Glomerular visceral epithelial cell (primary cell): Measurements from ENCODE around the gene EFNA1.
"Not testable (repeated sequence)": the region's sequence is repeated elsewhere in the genome, so short reads cannot be mapped to it uniquely, and the experiment has no call there.

Experiments used
- DNase-seq: peaks from one replicate; pipeline ENCODE4 v3.0.0-alpha.2; 2016; ENCODE audit errors: extremely low spot score

The EFNA1 gene

DNA sequence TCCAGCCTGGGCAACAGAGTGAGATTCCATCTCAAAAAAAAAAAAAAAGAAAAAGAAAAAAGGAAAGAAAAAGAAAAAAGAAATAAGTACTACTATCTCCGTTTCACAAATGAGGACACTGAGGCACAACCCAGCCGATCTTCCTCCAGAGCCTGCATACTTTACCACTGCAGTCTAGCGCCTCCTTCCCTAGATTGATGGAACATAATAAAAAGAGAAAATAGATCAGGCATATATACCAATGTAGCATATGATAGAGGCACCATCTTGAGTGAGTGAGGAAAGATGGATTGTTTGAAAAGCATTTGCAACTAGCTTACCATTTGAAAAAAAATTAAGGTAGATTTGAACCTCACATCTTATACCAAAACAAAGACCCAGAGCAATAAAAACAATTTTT lies 17.8 kb downstream of the EFNA1 start:
- DNase-seq: no peak

DNA sequence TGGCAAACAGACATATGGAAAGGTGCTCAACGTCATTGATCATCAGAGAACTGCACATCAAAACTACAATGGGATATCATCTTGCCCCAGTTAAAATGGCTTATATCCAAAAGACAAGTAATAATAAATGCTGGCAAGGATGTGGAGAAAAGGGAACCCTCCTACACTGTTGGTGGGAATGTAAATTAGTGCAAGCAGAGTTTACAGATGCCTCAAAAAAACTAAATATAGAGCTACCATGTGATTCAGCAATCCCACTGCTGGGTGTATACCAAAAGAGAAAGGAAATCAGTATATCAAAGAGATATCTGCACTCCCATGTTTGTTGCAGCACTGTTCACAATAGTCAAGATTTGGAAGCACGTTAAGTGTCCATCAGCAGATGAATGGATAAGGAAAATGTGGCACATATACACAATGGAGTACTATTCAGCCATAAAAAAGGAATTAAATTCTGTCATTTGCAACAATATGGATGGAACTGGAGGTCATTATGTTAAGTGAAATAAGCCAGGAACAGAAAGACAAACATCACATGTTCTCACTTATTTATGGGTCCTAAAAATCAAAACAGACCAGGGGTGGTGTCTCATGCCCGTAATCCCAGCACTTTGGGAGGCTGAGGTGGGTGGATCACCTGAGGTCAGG lies 28.4 kb downstream of the EFNA1 start:
- DNase-seq: not testable (repeated sequence)

DNA sequence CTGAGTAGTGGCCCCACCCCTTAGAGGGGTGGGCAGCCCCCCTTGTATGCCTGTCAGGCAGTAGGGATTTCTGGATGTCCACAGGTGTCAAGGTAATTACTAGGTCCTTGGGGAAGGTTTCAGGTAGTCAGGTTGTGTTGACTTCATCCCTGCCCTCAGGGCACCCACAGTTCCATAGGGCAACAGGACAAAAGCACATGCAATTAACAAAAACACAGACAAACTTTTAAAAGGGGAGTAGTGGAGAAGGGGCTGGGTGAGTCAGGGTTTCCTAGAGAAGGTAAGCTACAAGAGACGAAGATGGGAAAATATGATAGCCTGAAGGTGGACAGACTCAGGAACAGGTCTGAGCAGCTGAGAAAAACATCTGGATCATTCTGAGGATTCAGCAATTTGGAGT lies 31.3 kb downstream of the EFNA1 start:
- DNase-seq: no peak

DNA sequence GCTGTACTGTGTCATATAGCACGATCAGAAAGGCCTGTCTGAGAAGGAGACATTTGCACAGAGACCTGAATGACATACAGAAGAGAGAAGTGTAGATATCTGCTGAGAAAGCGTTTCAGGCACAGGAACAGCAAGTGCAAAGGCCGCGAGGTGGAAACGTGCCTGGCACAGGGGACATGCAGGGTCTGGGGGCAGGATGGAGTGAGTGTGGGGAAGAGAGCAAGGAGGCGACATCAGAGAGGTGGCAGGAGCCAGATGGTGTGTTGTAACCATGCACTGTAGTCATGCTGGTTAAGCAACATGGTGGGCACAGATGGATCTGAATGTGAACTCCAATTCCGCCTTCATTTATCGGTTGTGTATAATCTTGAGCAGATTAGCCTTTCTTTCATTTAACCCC lies 32.5 kb downstream of the EFNA1 start:
- DNase-seq: no peak

DNA sequence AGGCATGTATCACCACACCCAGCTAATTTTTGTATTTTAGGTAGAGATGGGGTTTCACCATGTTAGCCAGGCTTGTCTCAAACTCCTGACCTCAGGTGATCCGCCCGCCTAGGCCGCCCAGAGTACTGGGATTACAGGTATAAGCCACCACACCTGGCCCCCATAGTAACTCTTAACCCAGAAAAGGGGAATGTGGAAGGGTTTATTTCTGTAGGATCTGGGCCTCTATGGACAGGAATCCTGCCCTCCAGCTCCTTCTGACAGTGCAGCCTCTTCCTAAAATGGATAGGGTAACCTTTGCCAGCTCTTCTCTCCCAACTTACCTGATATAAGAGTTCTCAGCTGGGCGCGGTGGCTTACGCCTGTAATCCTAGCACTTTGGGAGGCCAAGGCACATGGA lies 35.0 kb downstream of the EFNA1 start:
- DNase-seq: not testable (repeated sequence)

DNA sequence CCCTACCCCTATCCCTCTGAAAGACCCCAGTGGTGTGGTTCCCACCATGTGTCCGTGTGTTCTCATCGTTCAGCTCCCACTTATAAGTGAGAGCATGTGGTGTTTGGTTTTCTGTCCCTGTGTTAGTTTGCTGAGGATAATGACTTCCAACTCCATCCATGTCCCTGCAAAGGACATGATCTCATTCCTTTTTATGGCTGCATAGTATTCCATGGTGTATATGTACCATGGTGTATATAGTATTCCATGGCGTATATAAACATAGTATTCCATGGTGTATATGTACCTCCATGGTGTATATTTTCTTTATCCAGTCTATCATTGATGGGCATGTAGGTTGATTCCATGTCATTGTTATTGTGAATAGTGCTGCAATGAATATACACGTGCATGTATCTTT lies 36.1 kb downstream of the EFNA1 start:
- DNase-seq: not testable (repeated sequence)

DNA sequence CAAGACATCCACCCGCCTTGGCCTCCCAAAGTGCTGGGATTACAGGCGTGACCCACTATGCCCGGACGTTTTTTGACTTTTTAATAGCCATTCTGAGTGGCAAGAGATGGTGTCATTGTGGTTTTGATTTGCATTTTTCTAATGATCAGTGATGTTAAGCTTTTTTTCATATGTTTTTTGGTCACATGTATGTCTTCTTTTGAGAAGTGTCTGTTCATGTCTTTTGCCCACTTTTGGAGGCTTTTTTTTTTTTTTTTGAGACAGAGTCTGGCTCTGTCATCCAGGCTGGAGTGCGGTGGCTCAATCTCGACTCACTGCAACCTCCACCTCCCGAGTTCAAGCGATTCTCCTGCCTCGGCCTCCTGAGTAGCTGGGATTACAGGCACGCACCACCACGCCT lies 36.9 kb downstream of the EFNA1 start:
- DNase-seq: not testable (repeated sequence)

DNA sequence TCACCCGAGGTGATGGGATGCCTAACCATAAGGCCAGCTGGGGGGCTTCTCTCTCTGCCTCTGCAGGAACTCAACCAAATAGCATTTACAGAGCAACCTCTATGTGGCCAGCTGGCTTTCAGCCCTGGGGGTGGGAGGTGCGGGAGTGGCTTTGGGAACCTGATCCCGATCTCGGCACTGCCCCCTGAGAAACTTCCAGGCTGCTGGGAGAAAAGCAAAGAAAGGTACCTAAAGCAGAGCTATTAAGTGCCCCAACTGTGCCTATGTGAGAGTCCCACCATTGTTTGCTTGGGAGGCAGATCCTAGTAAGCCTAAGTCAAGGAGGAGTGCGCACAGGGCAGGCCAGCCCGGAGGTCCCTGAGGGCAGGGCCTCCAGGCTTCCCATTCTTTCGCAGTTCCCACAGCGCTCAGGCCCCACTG lies 38.4 kb downstream of the EFNA1 start:
- no peak for DNase-seq

DNA sequence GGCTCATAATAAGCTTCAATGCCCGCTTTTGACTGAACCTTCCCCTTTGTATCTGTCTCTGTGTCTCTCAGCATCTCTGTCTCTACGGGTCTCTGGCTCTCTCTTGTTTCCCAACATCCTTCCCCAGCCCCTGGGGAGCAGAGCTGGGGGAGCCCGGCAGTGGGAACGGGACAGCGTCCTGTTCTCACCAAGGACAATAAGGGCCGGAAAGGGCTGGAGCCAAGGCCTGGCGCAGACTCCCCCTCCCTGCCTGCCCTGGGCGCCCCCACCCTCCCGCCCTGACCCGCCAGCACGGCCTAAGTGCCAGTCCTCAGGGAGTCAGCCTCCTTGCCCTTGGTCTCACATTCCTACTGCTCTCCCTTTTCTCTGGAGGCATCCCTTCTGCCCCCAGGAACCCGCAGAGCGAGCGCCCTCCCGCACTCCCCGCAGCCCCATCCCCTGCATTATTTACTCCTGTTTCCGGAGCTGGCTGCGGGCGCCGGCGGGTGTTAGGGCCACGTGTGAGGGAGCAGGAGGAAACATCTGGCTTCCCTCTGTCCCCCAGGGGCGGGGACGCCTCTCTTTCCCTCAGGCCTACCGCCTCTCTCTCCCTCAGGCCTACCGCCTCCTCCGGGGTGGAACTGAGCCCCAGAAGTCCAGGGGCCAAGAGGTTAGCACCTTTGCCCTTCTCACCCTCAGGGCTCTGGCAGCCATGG lies 38.9 kb downstream of the EFNA1 start:
- DNase-seq: no peak

DNA sequence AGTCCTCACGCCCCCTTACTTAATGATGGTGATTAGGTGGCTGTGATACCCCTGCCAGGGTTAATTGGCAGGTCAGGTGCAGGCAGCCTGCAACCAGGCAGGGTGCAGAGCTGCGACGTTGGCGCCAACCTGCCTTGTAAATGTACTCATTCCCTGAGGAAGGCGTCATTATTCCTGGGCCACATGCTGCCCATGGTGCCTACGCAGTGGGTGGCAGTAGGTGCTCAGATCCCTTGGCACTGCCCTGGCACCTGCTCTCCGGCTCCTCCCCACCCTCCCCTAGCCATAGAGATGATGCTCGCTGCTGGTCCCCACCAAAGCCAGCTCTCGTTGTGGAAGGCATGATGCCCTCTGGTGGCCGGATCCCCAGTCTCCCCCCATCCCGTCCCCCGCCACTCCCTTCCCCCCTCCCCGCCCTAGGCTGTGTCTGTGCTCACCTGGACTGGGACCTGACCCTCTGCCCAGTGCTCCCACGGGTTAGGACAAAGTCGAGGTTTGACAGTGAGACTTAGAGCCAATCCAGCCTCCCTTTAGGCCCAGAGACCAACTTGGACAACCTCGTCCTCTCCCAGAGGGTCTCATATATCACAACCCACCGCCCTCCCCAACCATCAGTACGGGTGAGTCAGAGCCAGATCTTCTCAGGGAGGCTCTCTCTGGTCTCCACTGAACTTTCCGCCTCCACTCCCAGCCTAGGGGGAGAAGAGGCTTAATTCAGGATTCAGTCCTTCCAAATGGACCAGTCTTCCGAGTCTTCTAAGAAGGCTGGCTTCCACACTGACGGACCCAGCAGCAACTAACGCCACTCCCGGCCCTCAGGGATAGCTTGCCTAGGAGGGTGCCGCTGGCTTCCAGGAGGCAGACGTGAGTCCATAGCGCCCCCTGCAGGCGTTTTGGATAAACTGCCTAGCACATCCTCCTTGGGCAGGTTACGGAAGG lies 39.8 kb downstream of the EFNA1 start:
- peak; percentile 85 for DNase-seq

DNA sequence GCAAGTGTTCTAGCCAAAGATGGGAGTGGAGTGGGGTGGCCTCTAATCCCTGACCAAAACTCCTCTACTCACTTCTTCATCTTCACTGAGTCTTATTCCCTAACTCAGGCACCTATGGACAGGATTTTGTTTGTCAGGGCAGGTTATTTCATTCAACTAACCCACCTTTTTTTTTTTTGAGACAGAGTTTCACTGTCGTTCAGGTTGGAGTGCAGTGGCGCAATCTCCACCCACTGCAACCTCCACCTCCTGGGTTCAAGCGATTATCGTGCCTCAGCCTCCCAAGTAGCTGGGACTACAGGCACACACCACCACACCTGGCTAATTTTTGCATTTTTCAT lies 40.4 kb downstream of the EFNA1 start:
- not testable (repeated sequence) for DNase-seq

DNA sequence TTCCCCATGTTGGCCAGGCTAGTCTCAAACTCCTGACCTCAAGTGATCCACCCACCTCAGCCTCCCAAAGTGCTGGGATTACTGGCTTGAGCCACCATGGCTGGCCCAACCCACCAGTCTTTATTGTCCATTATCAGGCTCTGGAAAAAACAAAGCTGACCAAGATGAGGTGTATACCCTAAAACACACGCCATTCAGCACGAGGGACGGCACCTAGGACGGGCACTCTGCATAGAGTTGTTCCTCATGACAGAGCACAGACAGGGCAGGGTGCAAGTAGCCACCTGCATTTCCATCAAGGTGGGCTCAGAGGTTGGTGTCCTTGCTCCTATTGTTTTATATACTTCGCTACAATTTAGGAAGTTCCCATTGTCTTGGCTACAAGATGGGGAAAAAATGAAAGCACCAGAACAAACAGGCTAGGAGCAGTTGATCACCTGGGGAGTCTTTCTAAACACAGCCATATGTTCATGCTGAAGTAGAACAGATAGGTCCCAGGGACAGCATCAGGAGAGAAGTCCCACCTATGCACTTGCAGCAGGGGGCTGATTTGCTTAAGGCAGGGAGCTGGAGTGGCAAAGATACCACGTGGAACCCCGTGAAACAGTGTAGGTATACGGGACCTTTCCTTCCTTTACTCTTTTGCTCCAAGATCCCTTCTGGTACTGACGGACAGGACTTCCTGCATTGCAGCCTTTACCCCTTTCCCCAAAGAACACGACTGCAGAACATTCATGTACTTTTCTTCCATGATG lies 41.0 kb downstream of the EFNA1 start:
- no peak for DNase-seq

DNA sequence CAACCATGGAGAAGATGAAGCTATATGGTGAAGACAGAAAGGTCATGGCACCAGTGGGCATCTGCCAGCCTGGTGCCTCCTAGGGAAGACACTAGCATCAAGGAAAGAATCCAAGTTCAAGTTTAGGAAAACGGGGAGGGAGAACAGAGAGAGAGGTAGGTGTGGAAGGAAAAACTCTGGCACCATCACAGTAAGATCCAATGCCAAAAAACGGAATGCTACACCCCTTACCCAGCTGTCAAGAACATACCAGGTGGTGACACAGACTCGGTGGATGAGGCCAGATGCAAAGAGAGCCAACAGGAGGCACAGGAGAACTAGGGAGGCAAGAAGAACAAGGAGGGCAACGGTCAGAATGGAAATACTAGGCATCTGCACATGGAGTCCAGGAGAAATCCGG lies 41.9 kb downstream of the EFNA1 start:
- no peak for DNase-seq

DNA sequence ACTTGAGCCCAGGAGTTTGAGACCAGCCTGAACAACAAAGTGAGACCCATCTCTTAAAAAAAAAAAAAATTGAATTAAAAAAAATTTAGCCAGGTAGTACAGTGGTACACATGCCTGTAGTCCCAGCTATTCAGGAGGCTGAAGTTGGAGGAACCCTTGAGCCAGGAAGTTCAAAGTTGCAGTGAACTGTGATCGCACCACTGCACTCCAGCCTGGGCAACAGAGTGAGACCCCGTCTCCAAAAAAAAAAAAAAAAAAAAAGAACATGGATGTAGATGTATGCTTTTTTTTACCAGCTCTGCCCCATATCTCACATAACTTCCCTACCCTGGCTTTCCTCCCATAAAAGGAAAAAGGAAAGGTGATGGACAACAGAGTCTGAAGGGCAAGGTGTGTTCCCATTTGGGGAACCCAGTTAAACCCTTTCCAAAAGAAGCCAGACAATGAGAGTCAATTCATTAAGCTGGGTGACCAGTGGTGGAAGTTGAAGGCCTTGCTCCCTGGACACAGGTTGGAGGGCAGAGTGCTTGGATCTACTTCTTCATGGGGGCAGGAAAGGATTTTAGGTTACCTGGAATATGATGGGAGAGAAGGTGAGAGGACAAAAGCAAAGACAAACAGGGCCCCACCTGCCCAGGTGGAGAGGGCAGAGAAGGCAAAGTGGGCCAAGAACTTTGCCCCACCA lies 42.6 kb downstream of the EFNA1 start:
- DNase-seq: no peak

DNA sequence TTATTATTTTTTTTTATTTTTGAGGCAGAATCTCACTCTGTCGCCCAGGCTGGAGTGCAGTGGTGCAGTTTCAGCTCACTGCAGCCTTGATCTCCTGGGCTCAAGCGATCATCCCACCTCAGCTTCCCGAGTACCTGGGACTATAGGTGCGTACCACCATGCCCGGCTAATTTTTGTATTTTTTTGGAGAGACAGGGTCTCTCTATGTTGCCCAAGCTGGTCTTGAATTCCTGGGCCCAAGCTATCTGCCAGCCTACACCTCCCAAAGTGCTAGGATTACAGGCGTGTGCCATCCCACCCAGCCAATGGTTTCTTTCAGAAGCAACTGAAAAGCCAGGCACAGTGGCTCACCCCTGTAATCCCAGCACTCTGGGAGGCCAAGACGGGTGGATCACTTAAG lies 43.1 kb downstream of the EFNA1 start:
- DNase-seq: no peak

DNA sequence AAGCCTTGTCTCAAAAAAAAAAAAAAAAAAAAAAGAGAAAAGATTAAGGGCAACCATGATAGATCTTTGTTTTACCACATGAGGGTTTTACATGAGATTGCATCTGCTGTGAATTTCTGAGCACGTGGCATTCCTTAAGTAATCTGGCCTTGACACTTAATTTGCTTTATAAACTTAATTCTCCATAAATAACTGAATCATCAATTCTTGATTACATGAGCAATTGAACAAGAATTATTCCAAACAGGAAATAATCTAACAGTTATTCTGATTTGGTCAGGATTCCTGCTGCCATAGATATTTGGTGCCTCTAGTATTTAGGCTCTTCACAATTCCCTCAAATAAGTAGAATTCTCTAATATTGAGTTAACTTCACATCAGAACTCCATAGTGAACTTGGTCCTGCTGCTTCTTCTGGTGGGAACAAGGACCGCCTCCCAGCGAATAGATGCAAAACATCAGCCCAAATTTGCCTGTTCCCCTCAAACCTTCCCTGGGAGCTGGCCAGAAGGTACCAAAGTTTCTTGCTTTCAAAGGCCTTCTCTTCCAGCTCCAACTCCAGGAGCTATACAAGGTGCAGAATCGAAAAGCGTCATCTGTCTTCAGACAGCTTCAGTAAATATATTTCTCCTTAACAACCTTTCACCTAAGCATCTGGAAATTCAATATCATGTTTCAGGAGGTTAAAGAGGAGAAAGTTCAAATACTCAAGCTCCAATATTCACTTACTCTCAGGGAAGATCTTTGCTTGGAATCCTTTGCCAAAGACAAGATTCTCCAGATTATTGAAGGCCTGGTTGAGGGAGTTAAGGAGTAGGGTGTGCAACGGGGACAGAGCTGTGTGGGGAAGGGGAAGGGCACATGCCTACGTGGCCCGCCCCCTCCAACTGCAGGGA lies 44.4 kb downstream of the EFNA1 start:
- no peak for DNase-seq

DNA sequence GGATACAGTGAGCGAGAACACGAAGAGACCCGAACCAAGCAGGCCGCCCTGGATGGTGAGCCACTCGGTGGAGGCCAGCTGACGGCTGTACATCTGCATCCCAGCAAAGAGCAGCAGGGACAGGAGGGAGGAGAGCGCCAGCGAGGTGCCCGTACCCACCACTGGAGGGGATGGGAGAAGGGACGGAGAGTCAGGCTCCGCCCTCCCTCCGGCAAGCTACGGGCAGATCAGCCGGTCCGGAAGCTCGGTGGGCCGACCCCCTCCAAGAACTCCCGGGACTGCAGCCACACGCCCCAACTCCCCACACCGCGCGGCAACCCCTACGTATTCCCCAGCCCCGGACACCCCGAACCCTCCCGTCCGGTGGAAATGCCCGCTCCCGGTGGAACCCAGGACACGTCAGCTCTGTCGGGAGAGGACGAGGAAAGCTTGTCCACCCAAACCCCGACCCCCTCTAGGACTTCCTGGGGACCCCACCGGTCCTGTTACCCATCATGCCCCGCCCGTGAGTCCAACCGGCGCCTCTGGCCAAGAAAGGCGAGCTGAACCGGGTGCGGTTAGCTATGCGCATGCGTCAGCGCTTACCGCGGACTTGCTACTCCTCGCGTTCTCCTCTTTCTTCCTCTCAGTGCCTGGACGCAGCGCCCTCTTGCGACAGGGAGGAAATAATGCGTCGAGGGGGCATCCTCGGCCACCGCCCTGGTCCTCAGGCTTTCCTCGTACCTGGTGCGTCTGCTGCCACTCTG lies 45.2 kb downstream of the EFNA1 start, which contains the start of gene KRTCAP2:
TSS of gene KRTCAP2 (minus strand) at position 573 of the 746 bp plus-strand sequence. CDS start at position 493, 80 bp downstream.
- DNase-seq: peak; percentile 97

DNA sequence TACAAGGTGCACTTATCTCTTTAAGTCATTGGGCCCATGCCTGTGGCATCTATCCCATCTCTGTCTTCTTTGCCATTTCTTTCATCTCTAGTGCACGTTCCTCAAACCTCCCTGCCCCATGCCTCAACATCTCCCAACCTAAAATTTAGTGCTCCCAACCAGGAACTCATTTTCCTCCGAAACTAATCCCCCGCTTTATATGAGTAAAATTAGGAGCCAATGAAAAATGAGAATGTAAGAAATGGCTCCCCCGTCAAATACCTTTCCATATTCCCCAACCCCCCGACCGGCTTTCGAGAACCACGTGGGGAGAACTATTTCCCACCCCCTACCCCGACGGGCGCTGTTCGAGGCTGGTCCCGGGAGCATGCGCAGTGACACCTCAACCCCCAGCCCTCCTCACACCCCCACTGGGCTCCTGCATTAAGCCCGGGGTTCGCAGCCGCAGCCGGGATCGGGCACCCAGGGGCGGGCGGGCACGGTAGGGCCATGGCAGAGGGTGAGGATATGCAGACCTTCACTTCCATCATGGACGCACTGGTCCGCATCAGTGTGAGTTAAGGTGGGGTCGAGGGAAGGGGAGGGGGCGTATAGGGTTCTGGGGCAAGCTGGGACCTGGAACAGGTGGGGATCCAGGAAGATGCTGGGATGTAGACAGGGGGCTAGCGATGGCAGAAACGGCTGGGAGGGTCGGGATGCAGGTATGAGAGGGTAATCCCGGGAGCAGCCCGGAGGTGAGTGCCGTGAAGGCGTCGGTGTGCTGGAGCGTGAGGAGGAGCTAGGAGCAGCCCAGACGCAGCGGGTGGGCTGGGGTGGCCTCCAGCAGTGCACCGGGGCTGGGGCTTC lies 46.0 kb downstream of the EFNA1 start, which contains the start of gene TRIM46:
TSS of gene TRIM46 (plus strand) at position 372 of the 846 bp plus-strand sequence. CDS start at position 490, 118 bp downstream.
- peak; percentile 55 for DNase-seq
